Measurements from ENCODE around the gene ARID5B.

DNA sequence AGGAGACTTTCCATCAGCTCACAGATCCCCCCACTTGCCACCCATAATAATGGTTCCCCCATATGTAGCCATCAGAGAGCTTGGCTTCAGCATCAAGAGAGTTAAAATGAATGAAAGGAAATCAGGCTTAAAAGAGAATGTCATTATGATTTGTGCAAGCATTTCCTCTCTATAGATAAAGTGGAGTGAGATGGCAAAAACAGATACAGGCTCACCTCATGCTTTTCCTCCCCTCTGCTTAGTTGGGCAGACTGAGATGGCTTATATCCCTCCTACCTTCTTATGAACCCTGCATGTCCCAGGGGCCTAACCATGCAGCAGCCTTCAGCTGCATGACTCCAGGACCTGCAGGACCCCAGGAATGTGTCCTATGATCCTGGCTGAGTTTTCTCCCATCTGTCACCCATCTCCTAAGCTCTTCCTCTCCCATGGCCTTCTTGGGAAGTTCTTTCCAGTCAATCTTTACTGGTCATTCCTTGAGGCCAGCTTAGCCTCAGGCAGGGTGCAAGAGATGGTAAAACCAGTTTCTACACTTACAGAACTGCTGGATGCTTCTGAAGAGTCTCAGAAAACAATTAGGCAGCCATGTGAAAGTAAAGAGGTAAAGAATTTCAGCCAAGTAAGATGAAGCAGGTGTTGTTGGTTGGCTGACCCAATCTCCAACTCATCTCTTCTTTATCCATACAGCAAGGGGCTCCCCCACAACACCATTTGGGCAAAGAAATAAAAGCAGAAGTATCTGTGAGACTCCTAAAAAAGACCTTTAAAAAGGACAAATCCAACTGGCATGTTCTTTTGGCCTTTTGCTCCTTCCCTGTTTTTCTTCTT, 207.5 kb downstream of the ARID5B start:
- TF ChIP-seq CTCF (conservative IDR thresholded peaks at IDR 0.05; ENCODE audit: low read depth in 2 of 2) (no peak), CREB1 (CRISPR knock-in tag; IDR thresholded peaks at IDR 0.05; ENCODE audit: low read depth) (no peak), POLR2AphosphoS5 (IDR thresholded peaks at IDR 0.05; ENCODE audit: low read depth) (no peak)

Measured in GM23338 (cell line).